ENCODE data around the gene TCF7.

- TF ChIP-seq, protein P1, sequence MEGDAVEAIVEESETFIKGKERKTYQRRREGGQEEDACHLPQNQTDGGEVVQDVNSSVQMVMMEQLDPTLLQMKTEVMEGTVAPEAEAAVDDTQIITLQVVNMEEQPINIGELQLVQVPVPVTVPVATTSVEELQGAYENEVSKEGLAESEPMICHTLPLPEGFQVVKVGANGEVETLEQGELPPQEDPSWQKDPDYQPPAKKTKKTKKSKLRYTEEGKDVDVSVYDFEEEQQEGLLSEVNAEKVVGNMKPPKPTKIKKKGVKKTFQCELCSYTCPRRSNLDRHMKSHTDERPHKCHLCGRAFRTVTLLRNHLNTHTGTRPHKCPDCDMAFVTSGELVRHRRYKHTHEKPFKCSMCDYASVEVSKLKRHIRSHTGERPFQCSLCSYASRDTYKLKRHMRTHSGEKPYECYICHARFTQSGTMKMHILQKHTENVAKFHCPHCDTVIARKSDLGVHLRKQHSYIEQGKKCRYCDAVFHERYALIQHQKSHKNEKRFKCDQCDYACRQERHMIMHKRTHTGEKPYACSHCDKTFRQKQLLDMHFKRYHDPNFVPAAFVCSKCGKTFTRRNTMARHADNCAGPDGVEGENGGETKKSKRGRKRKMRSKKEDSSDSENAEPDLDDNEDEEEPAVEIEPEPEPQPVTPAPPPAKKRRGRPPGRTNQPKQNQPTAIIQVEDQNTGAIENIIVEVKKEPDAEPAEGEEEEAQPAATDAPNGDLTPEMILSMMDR (IDR thresholded peaks at IDR 0.05) = no peak
- TF ChIP-seq POLR2A (IDR thresholded peaks at IDR 0.05) = no peak
These were observed 29.8 kb downstream of the TCF7 start for GRCh38 chr5:134143944-134144941.
